Right forelimb (tissue), 1 donor: Measurements from ENCODE around the gene SRPX.

Experiments used
- DNase-seq: peaks from one replicate; pipeline ENCODE4 v3.0.0-alpha.2; 2018

Gene SRPX

DNA sequence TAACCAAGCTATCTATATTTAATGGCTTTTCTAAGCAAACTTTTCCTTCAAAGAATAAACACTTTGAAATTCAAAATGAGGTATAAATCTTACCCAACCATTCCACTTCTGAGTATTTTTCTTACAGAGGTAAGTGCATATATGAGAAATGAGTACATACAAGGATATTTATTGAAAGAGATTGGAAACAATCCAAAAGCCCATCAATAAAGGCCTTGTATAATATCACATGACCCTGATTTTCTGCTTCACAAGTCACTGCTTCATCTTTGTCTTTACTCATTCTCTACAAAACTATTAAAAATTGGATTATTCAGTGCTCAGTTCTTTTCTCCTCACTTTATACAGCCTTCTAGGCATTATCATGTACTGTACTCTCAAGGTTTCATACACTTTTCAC is 91.3 kb downstream of the SRPX start:
- no peak for DNase-seq

DNA sequence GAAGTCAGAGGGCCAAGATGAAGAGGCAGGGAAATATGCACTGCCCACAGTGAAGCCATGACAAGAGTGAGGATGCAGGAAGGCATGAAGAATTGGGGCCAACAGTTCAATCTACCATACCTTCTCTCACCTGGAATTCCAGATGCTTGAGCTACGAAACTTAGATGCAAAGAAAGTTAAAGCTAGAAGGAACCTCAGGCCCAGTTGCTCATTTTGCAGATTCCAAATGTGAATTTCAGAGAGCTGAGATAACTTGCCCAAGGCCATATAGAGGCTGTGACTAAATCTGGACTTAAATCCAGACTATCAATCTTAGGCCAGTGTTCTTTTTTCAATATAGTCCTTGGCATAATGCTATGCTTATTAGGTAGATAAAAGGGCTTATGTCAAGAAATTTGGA is 92.7 kb downstream of the SRPX start:
- no peak for DNase-seq

DNA sequence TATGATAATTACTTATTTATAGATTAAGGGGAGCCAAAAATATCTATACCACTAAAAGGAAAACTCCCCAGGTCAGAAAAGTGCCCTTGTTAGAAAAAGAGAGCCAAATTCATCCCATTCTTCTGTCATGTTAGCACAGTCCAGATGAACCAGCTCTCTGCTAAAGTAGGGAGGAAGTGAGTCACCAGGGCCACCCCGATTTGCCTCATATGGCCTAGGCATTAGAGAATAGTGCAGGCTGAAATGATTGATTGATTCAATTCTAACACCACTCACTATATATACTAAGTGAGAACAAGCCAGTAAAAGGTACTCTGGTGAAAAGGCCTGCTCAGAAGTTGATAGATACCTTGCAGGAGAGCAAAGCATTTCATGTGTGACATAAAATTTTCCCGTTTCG is 94.5 kb downstream of the SRPX start:
- DNase-seq = no peak

DNA sequence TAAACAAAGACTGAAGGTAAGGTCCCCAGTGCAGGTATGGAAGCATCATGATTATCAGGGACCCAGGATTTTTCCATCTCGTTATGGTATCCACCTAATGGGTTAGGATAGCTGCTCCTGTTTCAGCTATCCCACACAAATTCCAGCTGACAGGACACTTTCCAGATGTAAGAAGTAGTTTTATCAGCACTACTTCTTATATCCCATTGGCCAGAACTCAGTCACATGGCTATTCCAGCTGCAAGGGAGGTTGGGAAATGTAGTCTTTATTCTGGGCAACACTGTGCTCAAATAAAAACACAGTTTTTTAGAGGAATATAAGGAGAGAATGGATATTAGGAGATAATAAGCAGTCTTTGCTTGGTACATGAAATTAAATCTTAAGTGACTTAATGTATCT is 96.7 kb downstream of the SRPX start:
- DNase-seq = no peak

DNA sequence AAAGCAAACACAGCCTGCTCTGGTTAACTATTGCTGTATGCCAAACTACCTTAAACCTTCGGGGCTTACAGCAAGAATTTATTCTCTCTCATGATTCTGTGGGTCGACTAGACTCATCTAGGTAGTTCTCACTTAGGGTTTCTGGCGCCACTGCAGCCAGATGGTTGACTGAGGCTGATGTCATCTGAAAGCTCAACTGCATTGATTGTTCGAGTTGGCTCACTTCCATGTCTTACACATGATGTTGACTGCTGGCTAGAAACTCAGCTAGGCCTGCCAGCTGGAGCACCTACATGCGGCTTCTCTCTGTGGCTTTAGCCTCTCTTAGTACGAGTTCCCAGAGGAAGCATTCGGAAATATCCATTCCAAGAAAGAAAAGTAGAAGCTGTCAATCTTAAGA is 103.2 kb downstream of the SRPX start:
- DNase-seq = no peak

DNA sequence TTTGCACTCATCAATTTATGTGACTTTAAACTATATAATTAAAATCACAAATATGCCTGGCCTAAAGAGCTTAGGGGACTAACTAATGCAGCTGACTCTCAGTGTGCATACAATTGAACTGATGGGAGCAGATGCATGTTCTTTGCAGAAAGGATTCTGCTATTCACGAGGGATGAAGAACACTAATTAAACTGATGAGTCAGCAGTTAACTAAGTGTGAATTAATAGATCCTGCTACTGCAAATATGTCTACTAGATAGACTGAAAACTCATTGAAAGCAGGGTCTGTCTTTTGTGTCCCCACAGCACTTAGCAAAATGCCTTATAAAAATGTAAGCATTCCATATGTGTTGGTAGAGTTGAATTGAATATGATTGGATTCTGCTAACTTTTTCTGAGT is 104.0 kb downstream of the SRPX start:
- no peak for DNase-seq

DNA sequence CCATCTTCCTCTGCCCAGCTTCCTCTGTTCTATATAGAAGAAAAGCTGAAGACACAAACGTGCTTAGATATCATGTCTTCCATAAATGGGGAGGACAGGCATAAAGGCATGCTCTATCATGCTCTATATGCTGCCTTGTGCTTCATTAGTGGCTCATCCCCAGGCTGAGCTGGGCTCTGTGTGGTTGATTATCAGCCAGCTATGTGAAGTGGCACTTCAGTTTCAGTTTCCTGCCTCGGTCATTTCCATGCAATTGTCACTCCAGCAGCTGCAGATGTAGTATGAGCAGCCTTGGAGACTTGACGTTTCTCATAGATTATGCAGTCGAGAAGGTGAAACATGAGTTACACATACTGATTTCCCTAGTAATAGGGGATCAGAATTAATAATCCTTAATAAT is 108.1 kb downstream of the SRPX start:
- no peak for DNase-seq

DNA sequence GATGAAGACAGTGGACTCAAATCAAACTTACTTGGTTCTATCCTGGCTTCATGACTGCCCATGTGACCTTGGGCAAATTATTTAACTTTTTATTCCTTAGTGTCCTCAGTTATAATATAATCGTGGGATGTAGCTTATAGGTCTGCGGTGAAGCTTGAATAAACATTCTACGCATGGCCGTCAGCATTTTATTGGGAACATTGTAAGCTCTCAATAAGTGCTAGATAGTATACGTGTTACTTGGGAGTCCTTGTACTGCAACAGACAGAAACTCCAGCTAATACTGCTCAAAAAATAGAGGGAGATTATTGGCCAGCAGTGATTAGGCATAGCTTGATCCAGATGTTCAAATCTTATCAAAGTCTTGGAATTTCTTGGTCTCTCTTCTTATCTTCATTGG is 109.5 kb downstream of the SRPX start:
- DNase-seq = no peak

DNA sequence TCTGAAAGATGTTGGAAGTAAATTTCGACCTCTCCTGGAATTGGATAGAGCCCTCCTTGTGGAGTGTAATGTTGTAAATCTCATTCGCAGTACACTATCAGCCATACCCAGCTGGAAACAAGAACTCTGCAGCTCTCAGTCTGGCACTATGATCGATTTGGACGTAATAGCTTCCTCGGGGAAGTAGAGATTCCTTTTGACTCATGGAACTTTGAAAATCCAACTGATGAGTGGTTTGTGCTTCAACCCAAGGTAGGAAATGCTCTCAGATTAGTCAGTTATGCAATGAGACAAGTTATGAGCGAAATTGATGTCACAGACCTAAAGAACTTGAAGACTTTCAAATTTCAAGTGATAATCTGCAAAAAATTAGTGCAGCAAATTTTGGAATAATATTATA is 110.4 kb downstream of the SRPX start:
- DNase-seq = no peak

DNA sequence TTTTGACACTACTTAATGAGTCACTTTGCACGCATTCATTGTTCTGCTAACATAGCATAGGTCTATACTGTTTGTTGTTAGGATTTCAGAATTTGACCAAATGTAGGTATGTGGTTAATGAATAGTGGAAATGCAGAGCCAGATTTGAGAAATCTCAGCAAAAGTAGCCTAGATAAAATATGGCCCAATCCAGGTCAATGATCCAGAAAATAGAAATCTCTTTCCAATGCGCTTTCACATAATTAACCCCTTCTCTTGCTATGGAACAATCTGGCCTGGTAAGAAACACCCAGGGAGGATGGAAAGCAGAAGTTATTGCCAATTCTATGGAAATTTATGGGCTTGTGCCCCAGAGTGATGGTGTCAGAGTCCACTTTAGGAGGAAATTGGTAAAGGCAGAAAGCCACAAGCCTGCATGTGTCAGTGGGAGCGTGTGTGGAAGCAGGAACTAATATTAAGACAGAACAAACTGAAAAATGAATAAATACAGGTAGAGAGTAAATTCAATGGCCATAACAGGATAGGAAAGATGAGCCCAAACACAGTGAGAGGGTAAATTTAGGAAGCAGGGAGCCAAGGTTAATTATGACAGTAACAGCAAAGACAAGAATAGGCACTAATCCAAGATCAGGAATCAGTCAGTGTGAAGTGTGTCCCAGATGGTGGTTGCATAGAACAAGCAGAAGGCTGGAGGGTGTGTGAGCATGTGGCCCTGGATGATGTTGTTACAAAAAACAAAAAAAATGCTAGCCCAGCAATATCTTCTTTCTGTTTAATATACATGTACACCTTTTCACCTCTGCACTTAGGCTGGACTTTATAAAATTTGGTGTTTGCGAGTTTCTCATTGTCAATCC is 111.4 kb downstream of the SRPX start:
- no peak for DNase-seq

DNA sequence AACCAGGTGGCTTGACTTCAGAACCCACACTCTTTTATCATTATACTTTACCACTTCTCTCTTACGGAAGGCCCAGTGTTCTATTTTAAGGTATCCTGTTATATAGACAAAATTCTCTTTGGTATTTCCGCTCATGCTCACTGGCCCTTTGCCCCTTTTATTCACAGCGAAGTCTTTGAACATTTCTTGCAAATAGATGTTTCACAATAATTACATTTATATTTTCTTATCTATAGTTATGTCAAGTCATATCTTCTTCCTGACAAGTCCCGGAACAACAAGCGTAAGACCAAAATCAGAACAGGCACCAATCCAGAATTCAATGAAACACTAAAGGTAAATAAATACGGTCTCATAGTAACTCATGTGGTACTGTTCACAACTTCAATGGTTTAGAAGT is 112.3 kb downstream of the SRPX start:
- no peak for DNase-seq

DNA sequence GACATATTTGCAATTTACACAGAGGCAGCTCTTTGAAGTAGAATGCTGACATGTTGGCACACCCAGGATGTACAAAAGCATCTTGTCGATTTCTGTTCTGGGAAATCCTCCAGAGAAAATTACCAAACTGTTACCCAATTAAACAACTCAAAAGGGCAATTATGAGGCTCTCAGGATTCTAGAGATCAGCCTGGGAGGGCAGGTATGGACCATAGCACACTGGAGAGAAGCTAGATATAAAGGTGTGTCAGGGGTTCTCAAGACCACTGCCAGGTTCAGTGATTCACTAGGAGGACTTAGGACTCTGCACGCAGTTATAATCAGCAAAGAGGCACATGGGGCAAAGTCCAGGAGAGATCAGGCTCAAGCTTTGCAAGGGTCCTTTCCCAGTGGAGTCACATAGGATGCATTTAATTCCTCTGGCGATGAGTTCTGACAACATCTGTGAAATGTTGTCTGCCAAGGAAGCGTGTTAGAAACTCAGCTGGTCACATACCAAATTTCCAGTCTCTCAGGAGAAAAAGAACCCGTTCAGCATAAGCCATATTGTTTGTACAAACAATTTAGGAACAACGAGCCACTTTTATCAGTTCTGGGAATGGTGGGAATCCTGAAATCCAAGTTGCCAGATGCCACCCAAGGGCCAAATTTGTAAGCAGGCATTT is 113.5 kb downstream of the SRPX start:
- DNase-seq = no peak

DNA sequence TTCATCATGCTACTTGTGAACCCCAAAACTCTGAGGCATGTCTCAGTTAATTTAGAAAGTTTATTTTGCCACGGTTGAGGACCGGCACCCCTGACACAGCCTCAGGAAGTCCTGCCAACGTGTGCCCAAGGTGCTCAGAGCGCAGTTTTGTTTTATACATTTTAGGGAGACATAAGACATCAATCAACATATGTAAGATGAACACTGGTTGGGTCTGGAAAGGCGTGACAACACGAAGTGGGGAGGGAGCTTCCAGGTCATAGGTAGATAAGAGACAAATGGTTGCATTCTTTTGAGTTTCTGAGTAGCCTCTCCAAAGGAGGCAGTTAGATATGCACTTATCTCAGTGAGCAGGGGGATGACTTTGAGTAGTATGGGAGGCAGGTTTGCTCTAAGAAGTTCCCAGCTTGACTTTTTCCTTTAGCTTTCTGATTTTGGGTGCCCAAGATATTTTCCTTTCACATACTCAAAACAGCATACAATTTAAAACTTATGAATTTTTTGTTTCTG is 115.4 kb downstream of the SRPX start:
- no peak for DNase-seq

DNA sequence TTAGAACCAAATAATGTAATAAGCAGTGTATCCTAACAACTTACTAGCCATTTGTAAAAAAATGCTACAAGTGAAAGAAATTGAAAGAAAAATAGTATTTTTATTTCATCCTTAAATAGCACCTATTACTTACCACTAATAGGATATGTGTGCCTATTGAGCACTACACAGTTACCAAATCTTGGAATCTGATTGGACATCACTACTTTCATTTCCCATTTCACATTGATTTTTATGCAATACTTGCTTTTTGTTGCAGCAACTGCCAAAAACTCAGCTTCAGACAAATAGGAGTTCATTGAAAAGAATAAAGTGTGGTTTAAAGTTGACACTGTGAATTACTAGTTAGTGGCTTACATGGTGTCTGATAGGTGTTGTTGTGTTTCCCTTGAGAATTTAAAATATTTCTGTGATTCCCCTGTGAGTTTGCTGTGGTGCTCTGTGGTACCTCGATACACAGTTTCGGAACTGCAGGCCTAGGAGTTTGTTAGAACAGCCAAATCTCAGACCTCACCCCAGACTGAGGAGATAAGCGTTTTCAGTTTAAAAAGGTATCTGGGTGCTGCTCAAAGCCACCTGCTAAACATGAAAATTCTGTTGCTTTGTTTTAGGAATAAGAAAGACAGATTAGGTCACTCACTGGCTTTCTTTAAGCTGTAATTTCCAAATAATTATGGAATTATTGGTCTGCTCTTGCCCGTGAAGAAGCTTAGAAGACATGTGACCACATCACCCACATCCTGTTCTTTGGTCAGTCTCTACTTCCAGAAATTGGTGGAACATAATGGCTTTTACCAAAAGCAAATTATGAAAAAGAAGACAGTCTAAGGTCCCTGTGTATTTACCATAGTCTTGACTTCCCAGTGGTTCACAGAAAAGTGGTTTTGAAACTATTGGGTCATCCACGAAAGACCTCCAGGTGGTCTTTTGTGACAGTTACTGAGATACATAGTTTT is 116.5 kb downstream of the SRPX start:
- no peak for DNase-seq

DNA sequence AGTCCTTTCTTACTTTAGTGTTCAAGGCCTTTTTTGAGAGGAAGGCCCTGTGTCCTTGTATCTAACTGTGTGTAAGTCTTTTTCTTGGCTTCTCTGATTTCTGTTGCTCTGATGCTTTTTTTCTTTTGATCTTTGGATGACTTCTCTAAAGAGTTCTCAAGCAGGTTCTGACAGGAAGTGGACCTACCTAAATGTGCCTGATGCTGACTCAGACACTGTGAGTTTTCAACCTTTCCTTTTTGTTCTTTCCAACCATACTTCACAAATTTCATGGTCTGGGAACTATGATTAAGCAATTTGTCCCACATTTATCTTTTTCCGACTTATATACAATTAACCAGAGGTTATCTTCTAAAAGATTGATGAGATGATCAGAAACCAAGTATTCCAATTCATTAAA is 117.8 kb downstream of the SRPX start:
- no peak for DNase-seq

DNA sequence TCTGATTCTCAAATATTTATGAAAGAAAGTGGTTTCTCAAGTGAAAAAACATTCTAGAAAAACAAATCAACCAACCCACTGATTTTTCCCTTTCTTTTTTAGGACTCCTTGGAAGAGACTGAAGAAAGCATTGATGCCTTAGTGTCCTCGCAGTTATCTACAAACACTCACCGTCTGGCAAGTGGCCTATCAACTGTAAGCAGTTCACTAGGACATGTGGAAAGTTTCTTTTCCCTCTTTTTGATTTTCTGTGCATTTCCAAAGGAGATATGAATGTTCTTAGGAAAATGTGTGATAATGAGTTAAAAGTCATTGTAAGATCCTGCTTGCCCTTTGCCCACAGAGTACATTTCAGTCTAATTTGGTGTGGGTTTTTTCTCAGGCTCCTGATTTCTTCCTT is 118.4 kb downstream of the SRPX start:
- DNase-seq = no peak

DNA sequence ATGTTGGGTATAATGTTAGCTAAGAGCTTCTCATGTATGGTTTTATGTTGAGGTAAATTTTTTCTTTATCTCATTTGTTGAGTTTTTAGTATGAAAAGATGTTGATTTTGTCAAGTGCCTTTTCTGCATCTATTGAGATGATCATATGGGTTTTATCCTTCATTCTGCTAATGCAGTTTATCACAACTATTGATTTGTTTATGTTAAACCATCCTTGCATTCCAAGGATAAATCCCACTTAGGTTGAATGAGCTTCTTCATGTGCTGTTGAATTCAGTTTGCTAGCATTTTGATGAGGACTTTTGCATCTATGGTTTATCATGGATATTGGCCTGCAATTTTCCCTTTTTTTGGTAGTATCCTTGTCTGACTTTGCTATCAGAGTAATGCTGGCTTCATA is 121.0 kb downstream of the SRPX start:
- no peak for DNase-seq
